Retinal pigment epithelial cell (primary cell): ENCODE data around the gene EIF1AD.

ENCODE experiments used
- DNase-seq: peaks from one replicate; pipeline ENCODE4 v3.0.0-alpha.2; 2010; ENCODE audit warnings: low read depth
- H3K4me3 ChIP-seq: 2 replicates; pipeline ENCODE4 v1.5.1; 2011; ENCODE audit warnings: mild to moderate bottlenecking, low read length, control low read depth, moderate library complexity
- CTCF ChIP-seq: conservative IDR thresholded peaks from 2 replicates; pipeline ENCODE4 v1.5.1; 2011; ENCODE audit warnings: low read depth, low read length, control low read depth, inconsistent platforms

EIF1AD gene

GRCh38 chr11:66007201-66007634 is 5.3 kb upstream of the EIF1AD start:
- DNase-seq, result no peak
- H3K4me3 ChIP-seq, result no peak overlapping the region
- TF ChIP-seq CTCF, result no peak

GRCh38 chr11:66006891-66007176 is 4.9 kb upstream of the EIF1AD start:
- H3K4me3 ChIP-seq, result no peak overlapping the region
- DNase-seq, result no peak
- no peak for TF ChIP-seq CTCF

DNA sequence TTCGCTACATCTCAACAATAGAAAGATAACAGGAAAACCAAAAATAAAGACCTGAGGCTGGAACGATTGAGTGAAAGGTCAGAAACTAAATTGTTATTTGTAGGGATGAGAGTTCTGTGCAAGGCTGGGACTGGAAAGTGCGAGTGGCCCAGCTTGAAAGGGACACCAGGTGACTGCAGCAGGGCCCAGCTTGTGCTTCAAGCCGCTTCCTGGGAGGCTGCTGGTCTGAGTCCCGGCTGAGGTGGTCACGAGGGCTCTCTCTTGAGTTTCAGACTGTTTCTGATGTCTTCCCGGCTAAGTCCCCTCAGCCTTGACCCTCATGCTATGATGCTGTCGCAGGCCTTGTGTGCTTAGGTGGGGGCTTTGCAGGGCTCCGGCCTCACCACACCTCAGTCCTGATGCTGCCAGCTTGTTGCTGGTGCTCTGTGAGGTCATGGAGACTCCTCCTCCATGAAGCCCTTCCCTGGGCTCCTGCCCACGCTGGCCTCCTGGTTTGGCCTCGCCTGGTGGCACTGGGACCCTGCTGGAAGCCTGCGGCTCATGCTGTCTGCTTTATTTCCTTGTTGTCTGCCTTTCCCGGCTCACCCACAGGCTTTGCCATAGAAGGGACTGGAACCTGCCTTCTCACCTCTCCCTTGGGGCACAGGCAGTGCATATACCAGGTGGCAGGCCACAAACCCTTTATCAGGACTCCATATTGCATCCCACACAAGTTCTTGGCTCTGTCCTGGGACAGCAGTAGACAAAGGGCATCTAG is 4.4 kb upstream of the EIF1AD start:
- no peak for DNase-seq
- H3K4me3 ChIP-seq, result no peak overlapping the region
- TF ChIP-seq CTCF, result no peak

DNA sequence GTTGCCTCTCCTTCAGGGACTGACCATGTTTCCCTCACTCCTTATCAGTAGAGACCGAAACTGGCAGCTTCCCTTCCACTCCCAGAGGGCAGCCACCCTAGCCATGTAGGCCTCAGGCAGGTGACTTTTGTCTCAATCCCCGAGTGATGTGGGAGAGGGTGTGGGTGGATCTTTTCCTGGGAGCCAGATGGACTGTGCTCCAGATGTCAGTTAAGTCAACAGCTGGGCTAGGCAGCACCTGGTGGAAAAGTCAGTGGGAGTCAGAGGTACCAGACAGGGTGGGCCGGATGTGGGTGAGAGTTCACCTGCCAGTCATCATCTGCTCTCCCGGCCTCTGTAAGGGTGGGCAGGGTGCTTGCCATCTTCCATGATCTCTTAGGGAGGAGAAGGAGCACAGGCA is 2.2 kb upstream of the EIF1AD start:
- TF ChIP-seq CTCF, result no peak
- no peak overlapping the region for H3K4me3 ChIP-seq
- DNase-seq, result no peak

- DNase-seq, result no peak
- TF ChIP-seq CTCF, result no peak
- peak overlapping the region; percentile 73 for H3K4me3 ChIP-seq
Measured at GRCh38 chr11:66003291-66003690, 1.3 kb upstream of the EIF1AD start.

- DNase-seq, result no peak
- H3K4me3 ChIP-seq, result peak overlapping the region; percentile 73
- peak; percentile 36 for TF ChIP-seq CTCF
Measured at GRCh38 chr11:66002648-66003225, 780 bp upstream of the EIF1AD start.

DNA sequence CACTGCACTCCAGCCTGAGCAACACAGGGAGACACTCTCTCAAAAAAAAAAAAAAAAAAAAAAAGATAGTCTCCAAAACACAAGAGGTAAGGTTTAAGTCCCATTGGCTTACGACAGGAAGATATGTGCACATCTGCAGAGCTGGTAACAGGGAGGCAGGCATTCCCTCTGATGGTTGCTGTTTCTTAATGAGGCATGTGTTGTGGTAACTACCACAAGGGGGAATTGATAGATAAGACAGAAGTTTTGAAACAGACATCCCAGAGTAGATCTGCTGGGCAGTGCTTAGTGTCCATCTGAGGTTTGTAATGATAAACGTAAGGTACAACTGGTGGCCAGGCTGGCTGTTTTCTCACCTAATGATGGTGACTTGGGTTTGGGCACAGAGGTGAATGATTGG is 4.7 kb downstream of the EIF1AD start:
- no peak for DNase-seq
- H3K4me3 ChIP-seq, result no peak overlapping the region
- no peak for TF ChIP-seq CTCF
